Measurements from ENCODE around the gene RAB37. TPM values are rescaled to one million over a fixed set of nuclear protein-coding genes. Genes with fewer than 3 reads are reported as not detected.

Gene RAB37
- total and polyA plus RNA-seq, 9 of the 15 experiments (the other 6 are each of a cell fraction or from before 2014, with no cell fraction given) = 0.03 to 0.27 (median 0.11) TPM; not detected in 4

- Histone ChIP-seq H3K79me2 (ENCODE audit: control insufficient read depth, insufficient read depth, low read length) (no peaks in the 10 kb centered on the region), H3K9me1 (ENCODE audit: control insufficient read depth, insufficient read depth, low read length) (no peaks in the 10 kb centered on the region), H3K27me3 (ENCODE audit: control insufficient read depth in 2 of 2, insufficient read depth in 2 of 2, low read length in 2 of 2) (peaks cover 32 to 70% of the 10 kb centered on the region in 2 experiments; a peak in 4 of 5 replicates), H3K4me1 (replicated peaks in 1 of 2; ENCODE audit: control insufficient read depth in 2 of 2, insufficient read depth in 2 of 2, low read length in 2 of 2) (peaks cover 0 to 27% of the 10 kb centered on the region in 2 experiments; a peak in 4 of 5 replicates), H3K36me3 (ENCODE audit: control insufficient read depth, insufficient read depth, low read length) (no peaks in the 10 kb centered on the region), H3K4me3 (no peak overlapping the region), H4K20me1 (replicated peaks; ENCODE audit: control insufficient read depth, insufficient read depth, low read length) (peaks cover 5% of the 10 kb centered on the region; the same call in 1 of the 2 replicates), H2AFZ (ENCODE audit: low read depth, low read length) (no peak overlapping the region), H3K4me2 (ENCODE audit: insufficient read depth, low read length) (no peak overlapping the region), H3K9ac (ENCODE audit: insufficient read depth in 1 of 2, low read depth in 2 of 2, low read length in 2 of 2) (no peak overlapping the region), H3K9me3 (replicated peaks; ENCODE audit: control insufficient read depth, insufficient read depth, low read depth, low read length) (no peaks in the 10 kb centered on the region), H3K27ac (ENCODE audit: extremely low read depth, low read depth, low read length) (no peak overlapping the region)
- WGBS (ENCODE audit: insufficient coverage, low coverage, missing lambda C conversion rate) = 6% methylated on average over 6 of the region's 6 CpGs
- CTCF ChIA-PET (ENCODE audit: low intra/inter-chr PET ratio) = no interaction called here
- in situ Hi-C loops (cut with MboI) = loop anchor here (5.0 kb wide), 1 partner anchor 217 kb away; no protein-coding TSS in a partner anchor
- no TSS peak for BruUV-seq (replicated peaks)
- ATAC-seq (no peak), DNase-seq (ENCODE audit: extremely low read depth in 1 of 4, low spot score in 3 of 4) (no peak), FAIRE-seq (no peak)
- intact Hi-C loops (cut with micrococcal nuclease) = loop anchor here (5.0 kb wide), 1 partner anchor 112 kb away; no protein-coding TSS in a partner anchor
- POLR2A ChIA-PET = no interaction called here
- TF ChIP-seq ZNF311 (CRISPR knock-in tag; IDR thresholded peaks at IDR 0.05) = no peak
- TF ChIP-seq MCM5 (IDR thresholded peaks at IDR 0.05; ENCODE audit: low read depth) = no peak
- no peak for TF ChIP-seq SFPQ (IDR thresholded peaks at IDR 0.05; ENCODE audit: low read depth, low read length)
- TF ChIP-seq CC2D1A (IDR thresholded peaks at IDR 0.05) = no peak
- TF ChIP-seq KLF6 (CRISPR knock-in tag; IDR thresholded peaks at IDR 0.05; ENCODE audit: borderline replicate concordance) = no peak
- TF ChIP-seq PKNOX1 (IDR thresholded peaks at IDR 0.05) = no peak
- no peak for TF ChIP-seq FOS (IDR thresholded peaks at IDR 0.05; ENCODE audit: extremely low read depth, insufficient read length)
- TF ChIP-seq HNRNPH1 (optimal IDR thresholded peaks at IDR 0.05; ENCODE audit: low read depth, low read length) = no peak
- TF ChIP-seq ZNF324 (CRISPR knock-in tag; IDR thresholded peaks at IDR 0.05) = no peak
- TF ChIP-seq SLC30A9 (CRISPR knock-in tag; IDR thresholded peaks at IDR 0.05) = no peak
- no peak for TF ChIP-seq SIN3B (IDR thresholded peaks at IDR 0.05; ENCODE audit: low read depth)
- TF ChIP-seq ZNF696 (CRISPR knock-in tag; conservative IDR thresholded peaks at IDR 0.05) = no peak
- TF ChIP-seq MAZ (CRISPR knock-in tag; conservative IDR thresholded peaks at IDR 0.05 in 1 of 2, IDR thresholded peaks at IDR 0.05 in 1 of 2) = no peak
Measured at GRCh38 chr17:74740173-74740572, 3.1 kb downstream of the RAB37 start.

Data from K562 (cell line).